IPS-18c (cell line): ENCODE results near the gene WWC2.

Experiments used
- H3K4me3 ChIP-seq: 2 replicates; pipeline ENCODE4 v1.7.0; 2013; ENCODE audit warnings: low read depth, mild to moderate bottlenecking, low read length, moderate library complexity; ENCODE audit not compliant: insufficient read depth
- H3K9me3 ChIP-seq: one replicate; pipeline ENCODE4 v1.6.1; 2013; ENCODE audit warnings: mild to moderate bottlenecking, low read length, moderate library complexity; ENCODE audit not compliant: control insufficient read depth, insufficient read depth

WWC2 gene

GRCh38 chr4:183335369-183335940, 236.4 kb downstream of the WWC2 start:
- H3K4me3 ChIP-seq, result no peak overlapping the region
- no peaks in the 10 kb centered on the region for H3K9me3 ChIP-seq

GRCh38 chr4:183337349-183337748, 238.3 kb downstream of the WWC2 start:
- H3K9me3 ChIP-seq, result no peaks in the 10 kb centered on the region
- no peak overlapping the region for H3K4me3 ChIP-seq

- H3K4me3 ChIP-seq, result no peak overlapping the region
- H3K9me3 ChIP-seq, result no peaks in the 10 kb centered on the region
These were observed 238.8 kb downstream of the WWC2 start for GRCh38 chr4:183337833-183338232.

- H3K9me3 ChIP-seq, result no peaks in the 10 kb centered on the region
These were observed 243.8 kb downstream of the WWC2 start for GRCh38 chr4:183342541-183343533.

GRCh38 chr4:183343730-183344129, 244.7 kb downstream of the WWC2 start:
- no peak overlapping the region for H3K4me3 ChIP-seq
- H3K9me3 ChIP-seq, result no peaks in the 10 kb centered on the region

More at GRCh38 chr4:183342541-183343533, 243.8 kb downstream of the WWC2 start:
- no peak overlapping the region for H3K4me3 ChIP-seq

- H3K4me3 ChIP-seq, result no peak overlapping the region
- no peaks in the 10 kb centered on the region for H3K9me3 ChIP-seq
These were observed 245.6 kb downstream of the WWC2 start for GRCh38 chr4:183344523-183345255.

GRCh38 chr4:183345261-183345660, 246.2 kb downstream of the WWC2 start:
- Histone ChIP-seq H3K9me3 (no peaks in the 10 kb centered on the region), H3K4me3 (no peak overlapping the region)

GRCh38 chr4:183347146-183347545, 248.1 kb downstream of the WWC2 start:
- H3K4me3 ChIP-seq, result no peak overlapping the region
- H3K9me3 ChIP-seq, result no peaks in the 10 kb centered on the region

- H3K9me3 ChIP-seq, result no peaks in the 10 kb centered on the region
- H3K4me3 ChIP-seq, result no peak overlapping the region
These were observed 248.5 kb downstream of the WWC2 start for GRCh38 chr4:183347566-183347965.

- no peak overlapping the region for H3K4me3 ChIP-seq
These were observed 249.1 kb downstream of the WWC2 start for GRCh38 chr4:183348136-183348535.

GRCh38 chr4:183348706-183349659, 249.9 kb downstream of the WWC2 start:
- Histone ChIP-seq H3K9me3 (no peaks in the 10 kb centered on the region), H3K4me3 (no peak overlapping the region)

More at GRCh38 chr4:183348136-183348535, 249.1 kb downstream of the WWC2 start:
- H3K9me3 ChIP-seq, result no peaks in the 10 kb centered on the region

GRCh38 chr4:183349673-183350072, 250.6 kb downstream of the WWC2 start:
- H3K9me3 ChIP-seq, result no peaks in the 10 kb centered on the region
- H3K4me3 ChIP-seq, result no peak overlapping the region

- no peaks in the 10 kb centered on the region for H3K9me3 ChIP-seq
- H3K4me3 ChIP-seq, result no peak overlapping the region
These were observed 251.4 kb downstream of the WWC2 start for GRCh38 chr4:183350317-183351071.

- Histone ChIP-seq H3K4me3 (no peak overlapping the region), H3K9me3 (no peaks in the 10 kb centered on the region)
These were observed 253.5 kb downstream of the WWC2 start for GRCh38 chr4:183352546-183352945.

GRCh38 chr4:183353557-183353956, 254.5 kb downstream of the WWC2 start:
- Histone ChIP-seq H3K4me3 (no peak overlapping the region), H3K9me3 (no peaks in the 10 kb centered on the region)

GRCh38 chr4:183354219-183354618, 255.2 kb downstream of the WWC2 start:
- no peaks in the 10 kb centered on the region for H3K9me3 ChIP-seq
- H3K4me3 ChIP-seq, result no peak overlapping the region
